Measurements from ENCODE around the gene NUP153. TPM values are rescaled to one million over a fixed set of nuclear protein-coding genes. Genes with fewer than 3 reads are reported as not detected.
"Not testable (repeated sequence)": the region's sequence is repeated elsewhere in the genome, so short reads cannot be mapped to it uniquely, and the experiment has no call there.

Gene NUP153
- total RNA-seq, 1 donor from 2014 or later: 34.2 TPM

DNA sequence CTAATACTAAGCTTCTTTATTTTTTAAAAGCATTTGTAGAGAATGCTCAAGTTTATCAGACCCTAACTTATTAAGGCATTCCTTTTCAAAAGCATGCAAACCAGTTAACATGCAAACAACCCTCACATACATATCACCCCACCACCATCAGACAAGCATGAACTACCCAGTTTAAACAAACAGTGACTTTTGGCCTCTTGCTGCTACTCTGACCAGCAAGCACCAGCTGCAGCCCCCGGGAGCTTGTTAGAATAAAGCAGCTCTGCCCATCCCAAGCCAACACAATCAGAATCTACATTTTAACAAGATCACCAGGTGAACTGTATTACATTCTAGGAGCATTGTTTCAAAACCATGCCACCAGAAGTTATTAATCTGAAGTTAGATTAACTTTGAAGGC lies 5.9 kb upstream of the NUP153 start:
- H3K36me3 Mint-ChIP-seq (ENCODE audit: unreplicated experiment): no peaks in the 10 kb centered on the region
- TF ChIP-seq, protein P1, sequence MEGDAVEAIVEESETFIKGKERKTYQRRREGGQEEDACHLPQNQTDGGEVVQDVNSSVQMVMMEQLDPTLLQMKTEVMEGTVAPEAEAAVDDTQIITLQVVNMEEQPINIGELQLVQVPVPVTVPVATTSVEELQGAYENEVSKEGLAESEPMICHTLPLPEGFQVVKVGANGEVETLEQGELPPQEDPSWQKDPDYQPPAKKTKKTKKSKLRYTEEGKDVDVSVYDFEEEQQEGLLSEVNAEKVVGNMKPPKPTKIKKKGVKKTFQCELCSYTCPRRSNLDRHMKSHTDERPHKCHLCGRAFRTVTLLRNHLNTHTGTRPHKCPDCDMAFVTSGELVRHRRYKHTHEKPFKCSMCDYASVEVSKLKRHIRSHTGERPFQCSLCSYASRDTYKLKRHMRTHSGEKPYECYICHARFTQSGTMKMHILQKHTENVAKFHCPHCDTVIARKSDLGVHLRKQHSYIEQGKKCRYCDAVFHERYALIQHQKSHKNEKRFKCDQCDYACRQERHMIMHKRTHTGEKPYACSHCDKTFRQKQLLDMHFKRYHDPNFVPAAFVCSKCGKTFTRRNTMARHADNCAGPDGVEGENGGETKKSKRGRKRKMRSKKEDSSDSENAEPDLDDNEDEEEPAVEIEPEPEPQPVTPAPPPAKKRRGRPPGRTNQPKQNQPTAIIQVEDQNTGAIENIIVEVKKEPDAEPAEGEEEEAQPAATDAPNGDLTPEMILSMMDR (IDR thresholded peaks at IDR 0.05; ENCODE audit: partially characterized antibody, unreplicated experiment): no peak
- H3K27me3 Mint-ChIP-seq (ENCODE audit: unreplicated experiment): no peaks in the 10 kb centered on the region
- no peaks in the 10 kb centered on the region for H3K9me3 Mint-ChIP-seq (ENCODE audit: unreplicated experiment)
- no peak overlapping the region for H3K27ac Mint-ChIP-seq (ENCODE audit: unreplicated experiment)
- no peak overlapping the region for H3K4me3 Mint-ChIP-seq (ENCODE audit: unreplicated experiment)
- peaks cover 2% of the 10 kb centered on the region for H3K4me1 Mint-ChIP-seq (ENCODE audit: low read depth, unreplicated experiment)
- no peak for DNase-seq

DNA sequence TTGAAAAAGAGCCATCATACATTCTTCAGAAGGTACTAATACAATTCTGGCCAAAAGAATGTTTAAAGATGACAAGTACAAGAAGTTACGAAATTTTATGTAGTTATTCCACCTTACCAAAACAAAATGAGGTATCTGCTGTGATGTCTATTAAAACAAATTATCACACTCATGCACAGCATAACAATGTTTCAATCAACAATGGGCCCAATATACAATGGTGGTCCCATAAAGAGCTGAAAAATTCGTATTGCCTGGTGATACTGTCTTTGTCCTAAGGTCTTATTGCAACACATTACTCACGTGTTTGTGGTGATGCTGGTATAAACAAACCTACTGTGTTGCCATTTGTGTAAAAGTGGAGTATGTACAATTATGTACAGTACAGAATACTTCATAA lies 3.6 kb upstream of the NUP153 start:
- Mint-ChIP-seq H3K27ac (ENCODE audit: unreplicated experiment) (no peak overlapping the region), H3K4me3 (ENCODE audit: unreplicated experiment) (no peak overlapping the region), H3K4me1 (ENCODE audit: low read depth, unreplicated experiment) (peaks cover 6% of the 10 kb centered on the region), H3K27me3 (ENCODE audit: unreplicated experiment) (peaks cover 5% of the 10 kb centered on the region), H3K9me3 (ENCODE audit: unreplicated experiment) (peaks cover 10% of the 10 kb centered on the region), H3K36me3 (ENCODE audit: unreplicated experiment) (no peaks in the 10 kb centered on the region)
- no peak for DNase-seq
- TF ChIP-seq, protein P1 (IDR thresholded peaks at IDR 0.05; ENCODE audit: partially characterized antibody, unreplicated experiment): no peak

DNA sequence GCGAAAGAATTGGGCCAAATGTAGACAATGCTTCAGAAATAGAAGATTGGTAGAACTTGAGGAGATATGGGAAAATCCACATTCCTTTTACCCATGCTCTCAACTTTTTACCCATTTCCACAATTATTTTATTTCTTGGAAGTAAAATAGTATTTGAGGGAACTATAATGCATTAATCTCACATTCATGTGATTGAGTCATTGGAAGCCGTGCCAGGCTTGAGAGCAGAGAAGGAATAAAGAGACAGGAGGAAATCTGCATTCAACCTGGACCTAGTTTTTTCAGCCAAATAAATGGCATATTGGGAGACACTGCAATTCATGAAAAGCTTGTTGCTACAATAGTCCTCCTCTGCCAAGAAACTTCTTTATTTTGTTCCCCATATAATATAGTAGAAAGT lies 2.8 kb upstream of the NUP153 start:
- DNase-seq: no peak
- Mint-ChIP-seq H3K27me3 (ENCODE audit: unreplicated experiment) (peaks cover 5% of the 10 kb centered on the region), H3K4me3 (ENCODE audit: unreplicated experiment) (no peak overlapping the region), H3K4me1 (ENCODE audit: low read depth, unreplicated experiment) (peaks cover 7% of the 10 kb centered on the region), H3K36me3 (ENCODE audit: unreplicated experiment) (no peaks in the 10 kb centered on the region), H3K27ac (ENCODE audit: unreplicated experiment) (no peak overlapping the region), H3K9me3 (ENCODE audit: unreplicated experiment) (peaks cover 10% of the 10 kb centered on the region)
- TF ChIP-seq, protein P1 (IDR thresholded peaks at IDR 0.05; ENCODE audit: partially characterized antibody, unreplicated experiment): no peak

DNA sequence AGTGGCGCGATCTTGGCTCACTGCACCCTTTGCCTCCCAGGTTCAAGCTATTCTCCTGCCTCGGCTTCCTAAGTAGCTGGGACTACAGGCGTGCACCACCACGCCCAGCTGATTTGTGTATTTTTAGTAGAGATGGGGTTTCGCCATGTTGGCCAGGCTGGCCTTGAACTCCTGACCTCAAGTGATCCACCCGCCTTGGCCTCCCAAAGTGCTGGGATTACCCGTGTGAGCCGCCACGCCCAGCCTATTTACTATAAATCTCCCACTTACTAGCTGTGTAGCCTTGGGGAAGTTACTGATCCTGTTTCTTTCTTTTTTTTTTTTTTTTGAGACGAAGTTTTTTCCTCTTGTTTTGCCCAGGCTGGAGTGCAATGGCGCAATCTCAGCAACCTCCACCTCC lies 1.3 kb upstream of the NUP153 start:
- H3K27me3 Mint-ChIP-seq (ENCODE audit: unreplicated experiment); H3K27ac Mint-ChIP-seq (ENCODE audit: unreplicated experiment); DNase-seq; H3K36me3 Mint-ChIP-seq (ENCODE audit: unreplicated experiment); H3K4me1 Mint-ChIP-seq (ENCODE audit: low read depth, unreplicated experiment); H3K4me3 Mint-ChIP-seq (ENCODE audit: unreplicated experiment): not testable (repeated sequence)
- peaks cover 10% of the 10 kb centered on the region for H3K9me3 Mint-ChIP-seq (ENCODE audit: unreplicated experiment)

DNA sequence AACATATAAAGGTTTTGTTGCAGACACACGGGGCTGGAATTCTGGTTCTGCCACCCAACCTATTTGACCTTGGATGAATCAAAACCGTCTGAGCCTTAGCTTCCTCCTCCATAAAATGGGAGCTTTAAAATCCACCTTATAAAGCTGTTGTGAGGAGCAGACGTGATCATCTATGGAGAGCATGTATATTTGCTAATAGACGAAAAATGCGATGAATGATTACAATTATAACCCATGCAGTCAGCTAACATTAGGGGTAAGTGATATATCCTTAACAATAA lies 586 bp upstream of the NUP153 start:
- TF ChIP-seq, protein P1 (IDR thresholded peaks at IDR 0.05; ENCODE audit: partially characterized antibody, unreplicated experiment): no peak
- DNase-seq: no peak
- Mint-ChIP-seq H3K4me3 (ENCODE audit: unreplicated experiment) (peak overlapping the region; percentile 92), H3K4me1 (ENCODE audit: low read depth, unreplicated experiment) (peaks cover 7% of the 10 kb centered on the region), H3K9me3 (ENCODE audit: unreplicated experiment) (peaks cover 10% of the 10 kb centered on the region), H3K36me3 (ENCODE audit: unreplicated experiment) (no peaks in the 10 kb centered on the region), H3K27ac (ENCODE audit: unreplicated experiment) (peak overlapping the region; percentile 98), H3K27me3 (ENCODE audit: unreplicated experiment) (peaks cover 5% of the 10 kb centered on the region)

Data from glutamatergic neuron (in vitro differentiated cells).